GM23338 (cell line): Measurements from ENCODE around the gene SPATA13. TPM values are rescaled to one million over a fixed set of nuclear protein-coding genes. Genes with fewer than 3 reads are reported as not detected.

Experiments used
- ATAC-seq: fragments of 200-7000 bp; cut with Tn5 transposase; 3 replicates; pipeline ENCODE4 v1.9.1; 2020
- DNase-seq: peaks from one replicate; pipeline ENCODE4 v3.0.0-alpha.2; 2015; ENCODE audit warnings: low spot score
- H2AFZ ChIP-seq: fragments of 200-600 bp; sonication (generic); 2 replicates; pipeline ENCODE4 v1.8.0; 2016; ENCODE audit warnings: antibody characterized with exemption, mild to moderate bottlenecking, moderate library complexity
- H3F3A ChIP-seq: fragments of 200-600 bp; sonication (generic); replicated peaks from 2 replicates; pipeline ENCODE4 v1.8.0; 2017; ENCODE audit warnings: antibody characterized with exemption, mixed run types, low read depth
- H3K27ac ChIP-seq: fragments of 200-600 bp; sonication (generic); 2 replicates; pipeline ENCODE4 v1.6.1; 2016; ENCODE audit warnings: low read depth
- H3K27me3 ChIP-seq: fragments of 200-600 bp; sonication (generic); 2 replicates; pipeline ENCODE4 v1.8.0; 2016; ENCODE audit warnings: mild to moderate bottlenecking, mixed run types, moderate library complexity; ENCODE audit not compliant: insufficient read depth
- H3K36me3 ChIP-seq: fragments of 200-600 bp; sonication (generic); 2 replicates; pipeline ENCODE4 v1.8.0; 2016; ENCODE audit warnings: mild to moderate bottlenecking; ENCODE audit not compliant: insufficient read depth
- H3K4me1 ChIP-seq: fragments of 200-600 bp; sonication (generic); 2 replicates; pipeline ENCODE4 v1.8.0; 2016; ENCODE audit warnings: mild to moderate bottlenecking, moderate library complexity; ENCODE audit not compliant: insufficient read depth
- H3K4me2 ChIP-seq: fragments of 200-600 bp; sonication (generic); 2 replicates; pipeline ENCODE4 v1.7.1; 2017; ENCODE audit warnings: mixed run types
- H3K4me3 ChIP-seq: fragments of 200-600 bp; sonication (generic); 2 replicates; pipeline ENCODE4 v1.6.1; 2016; ENCODE audit warnings: mixed run types
- H3K79me2 ChIP-seq: fragments of 200-600 bp; sonication (generic); replicated peaks from 2 replicates; pipeline ENCODE4 v1.8.0; 2017; ENCODE audit warnings: mild to moderate bottlenecking; ENCODE audit not compliant: insufficient read depth
- H3K9me2 ChIP-seq: fragments of 200-600 bp; sonication (generic); 2 replicates; pipeline ENCODE4 v1.8.0; 2017; ENCODE audit not compliant: insufficient read depth
- H4K20me1 ChIP-seq: fragments of 200-600 bp; sonication (generic); replicated peaks from 2 replicates; pipeline ENCODE4 v1.8.0; 2017; ENCODE audit warnings: mild to moderate bottlenecking; ENCODE audit not compliant: insufficient read depth
- H3K27ac Mint-ChIP-seq: 2 replicates; pipeline ENCODE4 v1.8.0; 2020; ENCODE audit warnings: inconsistent platforms, mild to moderate bottlenecking, moderate library complexity, mixed read lengths
- H3K27me3 Mint-ChIP-seq: 3 replicates; pipeline ENCODE4 v1.8.0; 2022; ENCODE audit warnings: low read depth, mild to moderate bottlenecking, moderate library complexity, mixed read lengths, inconsistent platforms; ENCODE audit not compliant: insufficient read depth, poor library complexity
- H3K36me3 Mint-ChIP-seq: 3 replicates; pipeline ENCODE4 v1.8.0; 2021; ENCODE audit warnings: low read depth, mild to moderate bottlenecking, inconsistent platforms, moderate library complexity, mixed read lengths
- H3K4me1 Mint-ChIP-seq: 3 replicates; pipeline ENCODE4 v1.8.0; 2020; ENCODE audit warnings: mild to moderate bottlenecking, inconsistent platforms, mixed read lengths
- H3K4me3 Mint-ChIP-seq: 3 replicates; pipeline ENCODE4 v1.8.0; 2021; ENCODE audit warnings: moderate library complexity, mild to moderate bottlenecking, inconsistent platforms, mixed read lengths
- H3K9me3 Mint-ChIP-seq: 3 replicates; pipeline ENCODE4 v1.8.0; 2020; ENCODE audit warnings: moderate library complexity, mild to moderate bottlenecking, inconsistent platforms, mixed read lengths
- CREB1 ChIP-seq: fragments of 250-450 bp; sonication (Bioruptor Pico); IDR thresholded peaks from 2 replicates; pipeline ENCODE4 v1.5.0; 2020; ENCODE audit warnings: low read depth, mild to moderate bottlenecking, moderate library complexity
- CTCF ChIP-seq, 2 experiments: fragments of 200-600 bp in 1 of 2; sonication (generic) in 1 of 2; conservative IDR thresholded peaks; 2 replicates each; pipeline versions ENCODE4 v1.5.1 to v1.6.1; 2016 to 2017; ENCODE audit warnings: antibody characterized with exemption in 2 of 2, low read depth in 2 of 2, mild to moderate bottlenecking in 2 of 2, moderate library complexity in 1 of 2
- ETS1 ChIP-seq: IDR thresholded peaks from 2 replicates; pipeline ENCODE4 v1.6.1; 2016; ENCODE audit warnings: antibody characterized with exemption
- EZH2 ChIP-seq: fragments of 200-600 bp; sonication (generic); IDR thresholded peaks from one replicate; pipeline ENCODE4 v1.8.0; 2017; ENCODE audit warnings: antibody characterized with exemption, mild to moderate bottlenecking, low read depth; ENCODE audit not compliant: unreplicated experiment
- JUNB ChIP-seq: IDR thresholded peaks from one replicate; pipeline ENCODE4 v1.6.1; 2016; ENCODE audit warnings: antibody characterized with exemption; ENCODE audit not compliant: unreplicated experiment
- NANOG ChIP-seq: IDR thresholded peaks from 2 replicates; pipeline ENCODE4 v1.6.1; 2016; ENCODE audit warnings: antibody characterized with exemption, borderline replicate concordance
- POLR2AphosphoS5 ChIP-seq: IDR thresholded peaks from 2 replicates; pipeline ENCODE4 v1.6.1; 2016; ENCODE audit warnings: antibody characterized with exemption, low read depth
- REST ChIP-seq: IDR thresholded peaks from one replicate; pipeline ENCODE4 v1.6.1; 2018; ENCODE audit warnings: antibody characterized with exemption; ENCODE audit not compliant: unreplicated experiment
- STAT1 ChIP-seq: IDR thresholded peaks from one replicate; pipeline ENCODE4 v1.6.1; 2016; ENCODE audit warnings: antibody characterized with exemption; ENCODE audit not compliant: unreplicated experiment
- ZNF114 ChIP-seq: fragments of 250-450 bp; sonication (Bioruptor Pico); IDR thresholded peaks from 2 replicates; pipeline ENCODE4 v1.5.0; 2020; ENCODE audit warnings: mild to moderate bottlenecking, moderate library complexity
- ZNF331 ChIP-seq: fragments of 250-450 bp; sonication (Bioruptor Pico); IDR thresholded peaks from 2 replicates; pipeline ENCODE4 v1.5.0; 2020; ENCODE audit warnings: low read depth, mild to moderate bottlenecking, moderate library complexity
- polyA plus RNA-seq: library from polyadenylated mRNA; unstranded; fragments of >200 nt; fragmentation: Nextera tagmentation; extraction: Ambion mirVana; gene quantifications from 2 replicates; pipeline ENCODE4 v1.2.1, GENCODE V29; 2016
- total RNA-seq: library from RNA; depleted of rRNA; stranded (reverse); fragments of >200 nt; shearing (Covaris generic); gene quantifications from 2 replicates; pipeline ENCODE4 v1.2.3, GENCODE V29; 2014

Gene SPATA13
- total and polyA plus RNA-seq, 2 experiments from 2014 or later, result 11.9 to 45.7 TPM

- TF ChIP-seq CTCF (conservative IDR thresholded peaks at IDR 0.05; ENCODE audit: low read depth in 2 of 2) (no peak), POLR2AphosphoS5 (no peak), STAT1 (no peak), REST (no peak), JUNB (no peak), NANOG (no peak), ETS1 (no peak), ZNF331 (no peak)
Observed at GRCh38 chr13:24223341-24224231, 63.1 kb downstream of the SPATA13 start (continued).

- Mint-ChIP-seq H3K27ac (no peak overlapping the region), H3K4me1 (peaks cover 27% of the 10 kb centered on the region), H3K36me3 (no peaks in the 10 kb centered on the region), H3K27me3 (no peaks in the 10 kb centered on the region), H3K9me3 (no peaks in the 10 kb centered on the region), H3K4me3 (no peak overlapping the region)
- Histone ChIP-seq H4K20me1 (no peaks in the 10 kb centered on the region), H3K4me3 (no peak overlapping the region), H3K4me1 (peaks cover 17% of the 10 kb centered on the region; the same call in 1 of the 2 replicates), H3K79me2 (peaks cover 31% of the 10 kb centered on the region), H2AFZ (no peak overlapping the region), H3K27ac (no peak overlapping the region), H3K27me3 (no peaks in the 10 kb centered on the region), H3F3A (no peaks in the 10 kb centered on the region), H3K9me2 (no peaks in the 10 kb centered on the region), H3K4me2 (no peak overlapping the region), H3K36me3 (no peaks in the 10 kb centered on the region)
- ATAC-seq (no peak), DNase-seq (no peak)
- no peak for TF ChIP-seq EZH2
- no peak for TF ChIP-seq CTCF (conservative IDR thresholded peaks at IDR 0.05; ENCODE audit: low read depth in 2 of 2)
- TF ChIP-seq STAT1, result no peak
- TF ChIP-seq NANOG, result no peak
- TF ChIP-seq REST, result no peak
- no peak for TF ChIP-seq ZNF114 (CRISPR knock-in tag)
- TF ChIP-seq ZNF331, result no peak
- no peak for TF ChIP-seq CREB1 (CRISPR knock-in tag)
Observed at GRCh38 chr13:24224232-24224680, 63.7 kb downstream of the SPATA13 start.
